Stimulated activated CD4-positive, alpha-beta T cell treated with anti-CD3 and anti-CD28 coated beads, Interleukin-15, amount 100 ng/mL, for 1 hour (primary cell): ENCODE measurements around the gene PCGF3.

Source experiments
- DNase-seq, 2 donors: peaks; one replicate each; pipeline ENCODE4 v3.0.0-alpha.2; 2020; ENCODE audit warnings: low read depth in 1 of 2, low spot score in 1 of 2

Gene PCGF3, protein sequence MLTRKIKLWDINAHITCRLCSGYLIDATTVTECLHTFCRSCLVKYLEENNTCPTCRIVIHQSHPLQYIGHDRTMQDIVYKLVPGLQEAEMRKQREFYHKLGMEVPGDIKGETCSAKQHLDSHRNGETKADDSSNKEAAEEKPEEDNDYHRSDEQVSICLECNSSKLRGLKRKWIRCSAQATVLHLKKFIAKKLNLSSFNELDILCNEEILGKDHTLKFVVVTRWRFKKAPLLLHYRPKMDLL

DNA sequence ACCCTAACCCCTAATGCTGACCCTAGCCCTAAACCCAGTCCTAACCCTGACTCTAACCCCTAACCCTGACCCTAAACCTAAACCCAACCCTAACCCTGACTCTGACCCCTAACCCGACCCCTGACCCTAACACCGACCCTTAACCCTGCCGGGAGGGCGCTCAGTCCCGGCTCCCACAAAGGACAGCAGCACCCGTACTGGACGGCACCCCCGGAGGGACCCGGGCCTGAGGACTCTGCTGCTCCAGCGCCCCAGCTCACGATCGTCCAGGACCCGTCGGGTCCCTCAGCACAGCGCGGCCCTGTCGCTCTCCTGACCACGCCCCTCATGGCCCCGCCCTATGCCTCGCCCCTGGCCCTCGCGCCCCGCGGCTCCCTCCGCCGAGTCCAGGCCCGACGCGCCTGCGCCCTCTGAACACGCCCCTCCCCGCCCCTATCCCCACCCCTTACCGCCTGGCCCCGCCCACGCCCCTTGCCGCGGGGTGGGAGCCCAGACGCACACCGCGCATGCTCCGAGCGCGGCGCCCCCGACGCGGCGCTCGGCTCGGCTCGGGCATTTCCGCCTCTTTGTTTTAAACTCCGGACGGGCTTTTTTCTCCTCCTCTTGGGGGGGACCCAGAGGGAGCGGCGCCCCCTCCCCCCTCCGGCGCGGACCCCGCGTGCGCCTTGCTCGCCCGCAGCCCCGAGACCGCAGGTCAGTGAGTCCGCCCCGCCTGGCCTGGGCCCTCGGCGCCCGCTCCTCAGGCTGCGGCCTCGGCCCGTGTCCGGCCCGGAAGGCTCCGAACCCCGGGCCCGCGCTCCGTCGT is at the start of gene PCGF3:
PCGF3 (plus strand) TSS at position 555 of the 805 bp plus-strand sequence. CDS start 27,849 bp downstream, outside the sequence.
- peak; percentile 94 to 98 for DNase-seq

DNA sequence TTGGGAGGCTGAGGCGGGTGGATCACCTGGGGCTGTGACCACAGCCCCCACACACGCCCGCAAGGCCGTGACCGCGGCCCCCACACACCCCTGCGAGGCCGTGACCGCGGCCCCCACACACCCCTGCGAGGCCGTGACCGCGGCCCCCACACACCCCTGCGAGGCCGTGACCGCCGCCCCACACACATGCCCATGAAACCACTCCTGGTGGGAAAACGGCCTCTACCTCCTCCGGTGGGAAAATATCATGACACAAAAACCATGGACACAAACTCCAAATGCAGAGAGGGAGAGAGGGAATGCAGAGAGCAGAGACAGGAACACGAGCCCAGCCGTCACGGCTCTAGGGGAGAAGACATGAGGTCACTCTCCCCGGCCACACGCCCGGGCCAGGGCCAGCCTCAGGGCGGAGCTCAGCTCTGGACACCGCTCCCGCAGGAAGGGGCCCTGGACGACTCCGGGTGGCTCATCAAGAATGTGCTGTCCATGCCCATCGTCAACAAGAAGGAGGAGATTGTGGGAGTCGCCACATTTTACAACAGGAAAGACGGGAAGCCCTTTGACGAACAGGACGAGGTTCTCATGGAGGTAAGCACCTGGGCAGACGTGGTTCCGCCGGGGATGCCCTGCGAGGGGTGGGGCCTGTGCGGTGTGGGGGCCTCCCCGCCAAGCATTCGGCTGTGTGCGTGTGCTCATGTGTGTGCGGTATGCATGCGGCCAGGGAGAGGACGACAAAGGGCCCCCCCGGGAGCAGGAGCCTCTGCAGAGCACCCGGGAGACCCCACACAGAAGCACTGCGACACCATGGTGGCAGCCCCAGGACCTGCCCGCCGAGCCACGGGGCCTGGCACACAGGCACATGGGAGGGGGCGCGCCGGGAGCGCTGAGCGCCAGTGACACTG is 48.9 kb upstream of the PCGF3 start:
- no peak for DNase-seq

DNA sequence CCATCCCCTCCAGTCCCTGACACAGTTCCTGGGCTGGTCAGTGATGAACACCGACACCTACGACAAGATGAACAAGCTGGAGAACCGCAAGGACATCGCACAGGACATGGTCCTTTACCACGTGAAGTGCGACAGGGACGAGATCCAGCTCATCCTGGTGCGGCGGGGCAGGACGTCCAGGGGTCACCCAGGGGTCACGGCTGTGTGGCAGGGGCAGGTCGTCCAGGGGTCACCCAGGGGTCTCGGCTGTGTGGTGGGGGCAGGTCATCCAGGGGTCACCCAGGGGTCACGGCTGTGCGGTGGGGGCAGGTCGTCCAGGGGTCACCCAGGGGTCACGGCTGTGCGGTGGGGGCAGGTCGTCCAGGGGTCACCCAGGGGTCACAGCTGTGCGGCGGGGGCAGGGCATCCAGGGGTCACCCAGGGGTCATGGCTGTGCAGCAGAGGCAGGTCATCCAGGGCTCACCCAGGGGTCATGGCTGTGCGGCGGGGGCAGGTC is 48.2 kb upstream of the PCGF3 start:
- no peak for DNase-seq

DNA sequence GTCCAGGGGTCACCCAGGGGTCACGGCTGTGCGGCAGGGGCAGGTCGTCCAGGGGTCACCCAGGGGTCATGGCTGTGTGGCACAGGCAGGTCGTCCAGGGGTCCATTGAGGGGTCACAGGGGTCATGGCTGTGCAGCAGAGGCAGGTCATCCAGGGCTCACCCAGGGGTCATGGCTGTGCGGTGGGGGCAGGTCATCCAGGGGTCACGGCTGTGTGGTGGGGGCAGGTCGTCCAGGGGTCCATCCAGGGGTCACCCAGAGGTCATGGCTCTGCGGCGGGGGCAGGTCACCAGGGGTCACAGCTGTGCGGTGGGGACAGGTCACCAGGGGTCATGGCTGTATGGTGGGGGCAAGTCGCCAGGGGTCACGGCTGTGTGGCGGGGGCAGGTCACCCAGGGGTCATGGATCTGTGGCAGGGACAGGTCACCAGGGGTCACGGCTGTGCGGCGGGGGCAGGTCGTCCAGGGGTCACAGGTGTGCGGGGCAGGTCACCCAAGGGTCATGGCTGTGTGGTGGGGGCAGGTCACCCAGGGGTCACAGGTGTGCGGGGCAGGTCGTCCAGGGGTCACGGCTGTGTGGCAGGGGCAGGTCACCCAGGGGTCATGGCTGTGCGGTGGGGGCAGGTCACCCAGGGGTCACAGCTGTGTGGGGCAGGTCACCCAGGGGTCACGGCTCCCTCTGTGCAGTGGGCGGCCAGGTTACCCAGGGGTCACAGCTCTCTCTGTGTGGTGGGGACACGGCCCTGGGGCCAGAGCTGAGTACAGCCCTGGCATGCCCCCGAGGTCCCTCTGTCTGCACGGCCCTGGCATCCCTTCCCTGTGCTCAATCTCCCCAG is 47.6 kb upstream of the PCGF3 start:
- no peak for DNase-seq

DNA sequence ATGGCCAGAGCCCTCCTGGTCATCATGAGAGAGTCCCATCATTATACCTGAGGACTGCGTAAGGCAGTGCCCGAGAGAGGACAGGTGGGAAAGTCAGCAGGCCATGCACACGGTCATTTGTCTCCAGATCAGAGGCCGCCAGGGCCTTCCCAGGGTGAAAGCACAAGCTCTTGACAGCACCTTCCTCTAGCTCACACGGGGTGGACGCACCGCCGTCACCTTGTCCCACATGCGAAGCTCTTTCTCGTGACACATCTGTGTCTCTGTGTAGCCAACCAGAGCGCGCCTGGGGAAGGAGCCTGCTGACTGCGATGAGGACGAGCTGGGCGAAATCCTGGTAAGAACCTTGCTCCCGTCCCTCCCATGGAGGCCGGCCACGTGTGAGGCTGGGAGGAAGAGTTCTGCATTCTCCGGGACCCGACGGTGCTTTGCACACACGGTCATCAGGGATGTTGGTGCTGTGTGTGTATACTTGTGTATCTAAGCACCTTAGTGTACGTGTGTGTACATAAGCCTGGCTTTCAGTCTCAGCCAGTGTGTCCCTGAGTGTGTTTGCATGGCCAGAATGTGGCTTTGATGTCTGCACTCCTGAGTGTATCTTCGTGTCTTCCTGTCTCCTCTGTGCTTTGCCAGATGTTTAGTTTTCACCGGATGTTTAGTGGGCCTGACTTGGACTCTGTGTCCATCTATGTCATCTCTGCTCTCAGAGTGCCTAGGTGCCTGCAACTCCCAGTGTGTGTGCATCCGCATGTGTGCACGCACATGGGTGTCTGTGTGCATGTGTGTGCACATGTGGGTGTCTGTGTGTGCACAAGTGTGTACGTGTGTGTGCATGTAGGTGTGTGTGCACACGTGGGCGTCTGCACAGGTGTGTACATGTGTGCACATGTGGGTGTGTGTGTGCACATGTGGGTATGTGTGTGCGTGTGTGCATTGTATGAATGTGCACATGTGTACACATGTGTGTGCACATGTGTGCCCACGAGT is 46.7 kb upstream of the PCGF3 start:
- no peak for DNase-seq

DNA sequence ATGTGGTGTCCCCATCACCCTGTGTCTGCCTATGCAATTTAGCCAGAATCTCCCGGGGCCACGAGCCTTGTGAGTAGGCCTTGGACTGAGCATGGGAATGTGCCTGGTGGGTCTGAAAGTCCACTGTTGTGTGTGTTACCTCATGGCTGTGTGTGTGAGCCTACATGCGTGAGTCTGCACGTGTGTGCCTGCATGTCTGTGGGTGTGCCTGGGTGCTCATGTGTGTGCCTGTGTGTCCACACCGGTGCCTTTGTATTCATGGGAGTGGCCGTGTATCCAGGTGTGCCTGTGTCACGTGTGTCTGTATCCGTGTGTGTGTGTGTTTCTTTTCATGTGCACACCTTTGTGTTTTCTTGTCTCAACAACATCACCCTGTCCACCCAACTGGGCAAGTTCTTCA is 45.8 kb upstream of the PCGF3 start:
- no peak for DNase-seq

DNA sequence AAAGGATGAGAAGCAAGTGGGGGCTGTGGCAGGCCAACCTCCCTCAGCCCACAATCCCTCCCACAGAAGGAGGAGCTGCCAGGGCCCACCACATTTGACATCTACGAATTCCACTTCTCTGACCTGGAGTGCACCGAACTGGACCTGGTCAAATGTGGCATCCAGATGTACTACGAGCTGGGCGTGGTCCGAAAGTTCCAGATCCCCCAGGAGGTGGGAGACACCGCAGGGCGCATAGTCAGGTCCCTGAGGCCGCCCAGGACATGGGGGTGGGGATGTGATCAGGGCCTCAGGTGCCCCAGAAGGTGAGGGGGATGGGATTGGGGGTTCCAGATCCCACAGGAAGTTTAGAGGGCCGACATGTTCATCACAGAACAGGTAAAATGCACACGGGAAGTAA is 45.2 kb upstream of the PCGF3 start:
- DNase-seq: no peak

DNA sequence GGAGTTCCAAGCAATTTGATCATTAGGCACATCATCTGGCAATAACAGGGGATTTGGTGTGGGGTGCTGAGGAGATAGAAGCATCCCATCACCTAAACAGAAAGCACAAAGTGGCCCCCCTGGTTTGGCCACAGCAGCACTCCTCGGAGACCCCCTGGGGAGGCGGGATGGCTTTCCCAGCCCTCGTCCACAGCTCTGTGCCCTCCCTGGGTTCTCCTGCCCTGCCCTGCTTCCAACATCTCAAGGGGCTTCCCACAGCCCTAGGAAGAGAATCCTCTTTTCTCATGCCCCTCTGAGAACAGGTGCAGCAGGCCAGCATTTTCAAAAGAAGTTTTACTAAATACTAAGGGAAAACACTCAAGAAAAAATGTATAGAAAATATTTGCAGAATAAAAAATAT is 44.4 kb upstream of the PCGF3 start:
- no peak for DNase-seq

DNA sequence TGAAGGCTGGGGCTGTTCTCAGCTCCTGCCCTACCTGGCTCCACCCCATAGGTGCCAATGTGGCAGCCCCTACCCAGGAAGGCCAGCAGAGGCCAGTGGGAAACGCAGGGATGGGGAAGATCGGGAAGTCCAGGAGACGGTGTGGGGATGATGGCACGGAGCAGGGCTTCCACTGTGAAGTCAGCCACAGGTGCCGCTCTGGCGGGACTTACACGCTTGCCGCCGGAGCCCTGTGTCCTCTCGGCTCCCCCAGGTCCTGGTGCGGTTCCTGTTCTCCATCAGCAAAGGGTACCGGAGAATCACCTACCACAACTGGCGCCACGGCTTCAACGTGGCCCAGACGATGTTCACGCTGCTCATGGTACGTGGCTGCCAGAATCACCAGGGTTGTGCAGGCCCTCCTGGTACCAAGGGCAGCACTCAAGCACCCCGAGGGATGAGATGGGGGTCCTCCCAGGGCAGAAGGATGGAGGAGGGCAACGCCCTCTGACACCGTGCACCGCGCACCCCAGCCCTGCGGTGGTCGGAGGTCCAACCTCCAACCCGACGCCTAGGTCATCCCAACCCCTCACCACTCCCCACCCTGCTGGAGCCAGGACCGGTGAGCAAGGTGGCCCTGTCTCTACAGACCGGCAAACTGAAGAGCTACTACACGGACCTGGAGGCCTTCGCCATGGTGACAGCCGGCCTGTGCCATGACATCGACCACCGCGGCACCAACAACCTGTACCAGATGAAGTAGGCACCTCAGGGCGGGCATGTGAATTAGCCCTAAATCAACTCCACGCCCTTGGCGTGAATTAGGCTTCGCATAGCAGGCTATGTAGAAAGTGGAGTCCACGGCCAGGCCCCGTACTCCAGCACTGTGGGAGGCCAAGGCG is 43.5 kb upstream of the PCGF3 start:
- no peak for DNase-seq

DNA sequence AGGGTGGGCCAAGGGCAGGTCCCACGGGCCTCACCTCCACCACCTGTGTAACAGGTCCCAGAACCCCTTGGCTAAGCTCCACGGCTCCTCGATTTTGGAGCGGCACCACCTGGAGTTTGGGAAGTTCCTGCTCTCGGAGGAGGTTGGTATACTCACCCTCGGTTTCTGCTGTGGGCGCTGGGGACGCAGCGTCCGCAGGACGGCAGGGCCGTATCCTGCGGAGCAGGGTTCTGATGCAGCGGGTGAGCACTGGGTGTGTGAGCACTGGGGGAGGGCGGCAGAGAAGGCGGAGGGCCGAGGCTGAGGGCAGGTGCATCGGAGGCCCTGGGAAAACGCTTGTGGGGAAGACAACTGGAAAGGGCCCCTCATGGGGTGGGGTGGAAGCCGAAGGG is 42.6 kb upstream of the PCGF3 start:
- no peak for DNase-seq

DNA sequence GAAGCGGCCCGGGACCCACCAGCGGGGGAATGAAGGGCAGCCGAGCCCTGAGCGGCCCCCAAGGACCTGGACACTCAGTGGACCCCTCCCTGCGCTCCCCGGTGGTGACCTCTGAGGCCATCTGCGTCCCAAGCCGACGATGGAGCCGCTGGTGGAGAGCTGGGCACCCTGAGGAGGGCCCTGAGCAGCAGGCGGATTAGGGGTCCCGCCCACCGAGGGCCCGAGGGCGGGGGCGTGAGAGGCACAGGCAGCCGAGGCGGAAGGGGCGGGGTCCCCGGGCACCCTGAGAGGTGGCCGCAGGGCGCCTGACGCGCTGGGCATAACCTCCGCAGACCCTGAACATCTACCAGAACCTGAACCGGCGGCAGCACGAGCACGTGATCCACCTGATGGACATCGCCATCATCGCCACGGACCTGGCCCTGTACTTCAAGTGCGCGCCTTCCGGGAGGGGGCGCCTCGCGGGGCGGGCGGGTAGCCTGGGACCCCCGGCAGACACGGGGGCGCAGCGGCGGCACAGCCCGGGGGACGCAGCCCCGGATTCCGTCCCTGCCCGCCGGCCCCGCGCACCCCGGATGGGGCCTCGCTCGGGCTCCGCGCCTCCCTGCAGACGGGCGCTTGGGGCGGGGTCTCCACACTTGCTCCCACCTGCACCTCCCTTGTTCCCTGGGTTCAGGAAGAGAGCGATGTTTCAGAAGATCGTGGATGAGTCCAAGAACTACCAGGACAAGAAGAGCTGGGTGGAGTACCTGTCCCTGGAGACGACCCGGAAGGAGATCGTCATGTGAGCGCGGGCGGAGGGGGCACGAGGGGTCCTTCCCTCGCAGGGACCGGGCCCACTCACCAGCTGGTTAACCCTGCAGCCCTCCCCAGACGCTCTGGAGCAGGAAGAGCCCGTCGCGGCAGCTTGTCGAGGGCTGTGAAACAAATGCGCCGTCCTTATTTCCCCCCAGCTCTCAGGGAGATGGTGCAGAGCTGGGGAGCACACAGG is 41.9 kb upstream of the PCGF3 start:
- DNase-seq: peak; percentile 52 to 65

DNA sequence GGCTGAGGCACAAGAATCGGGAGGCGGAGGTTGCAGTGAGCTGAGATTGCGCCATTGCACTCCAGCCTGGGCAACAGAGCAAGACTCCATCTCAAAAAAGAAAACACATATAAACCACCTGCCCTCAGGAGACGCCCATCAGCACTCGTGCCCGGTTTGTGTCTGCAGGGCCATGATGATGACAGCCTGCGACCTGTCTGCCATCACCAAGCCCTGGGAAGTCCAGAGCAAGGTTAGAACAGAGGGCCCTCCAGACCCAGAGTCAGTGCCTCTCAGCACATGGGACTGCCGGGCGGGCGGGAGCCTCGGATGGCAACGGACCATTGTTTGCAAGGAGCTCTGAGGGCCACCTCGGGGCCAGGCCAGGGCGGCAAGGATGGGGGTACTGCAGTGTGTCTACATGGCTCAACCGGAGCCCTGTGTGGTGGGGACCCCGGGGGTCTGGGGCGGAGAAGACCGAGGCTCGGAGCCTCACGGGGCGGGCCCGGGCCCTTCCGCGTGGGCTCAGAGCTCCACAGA is 40.9 kb upstream of the PCGF3 start:
- no peak for DNase-seq

DNA sequence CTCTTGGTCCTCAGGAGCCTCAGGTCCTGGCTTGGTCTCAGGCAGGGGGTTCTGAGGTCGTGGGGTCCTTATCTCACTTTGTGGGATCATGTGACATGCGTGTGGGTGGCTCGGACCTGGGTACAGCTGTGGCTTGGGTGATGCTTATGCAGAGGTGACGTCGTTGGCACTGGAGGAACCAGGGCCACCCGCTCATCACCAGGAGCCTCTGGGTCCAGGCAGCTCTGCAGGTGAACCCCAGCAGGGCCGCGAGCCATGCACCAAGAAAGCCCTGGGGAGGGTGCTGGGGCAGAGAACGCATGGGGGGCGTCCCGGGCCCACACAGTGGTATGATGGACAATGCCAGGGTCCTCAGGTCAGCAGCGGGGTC is 40.3 kb upstream of the PCGF3 start:
- no peak for DNase-seq

DNA sequence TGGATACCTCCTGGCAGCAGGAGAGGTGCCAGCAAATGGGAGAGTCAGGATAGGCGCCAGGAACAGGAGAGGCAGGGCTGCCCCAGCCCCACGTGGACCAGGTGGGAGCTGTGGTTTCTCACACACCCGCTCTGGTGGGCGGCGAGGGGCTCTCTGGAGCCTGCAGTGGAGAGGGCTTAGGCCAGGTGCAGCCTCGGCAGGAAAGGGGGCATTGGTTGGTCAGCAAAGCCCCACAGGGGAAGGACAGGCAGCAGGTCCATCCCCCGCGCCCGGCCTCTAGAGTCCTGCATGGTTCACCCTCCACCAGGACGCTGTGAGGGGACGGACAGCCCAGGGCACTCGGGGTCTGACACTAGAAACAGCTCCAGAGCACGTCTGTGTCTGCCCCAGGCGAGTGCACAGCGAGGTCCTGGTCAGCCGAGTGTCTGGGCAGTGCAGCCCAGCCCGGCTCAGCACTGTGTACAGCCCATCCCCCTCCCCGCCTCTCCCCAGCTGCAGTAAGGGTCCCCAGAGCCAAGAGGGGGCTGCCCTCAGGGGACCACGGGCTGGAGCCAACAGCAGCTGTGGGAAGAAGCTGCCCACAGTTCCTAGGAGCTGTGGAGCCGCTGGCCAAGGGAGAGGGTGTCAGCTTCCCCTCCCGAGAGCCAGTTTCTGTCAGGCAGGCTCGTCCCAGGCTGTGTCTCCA is 39.7 kb upstream of the PCGF3 start:
- DNase-seq: no peak

DNA sequence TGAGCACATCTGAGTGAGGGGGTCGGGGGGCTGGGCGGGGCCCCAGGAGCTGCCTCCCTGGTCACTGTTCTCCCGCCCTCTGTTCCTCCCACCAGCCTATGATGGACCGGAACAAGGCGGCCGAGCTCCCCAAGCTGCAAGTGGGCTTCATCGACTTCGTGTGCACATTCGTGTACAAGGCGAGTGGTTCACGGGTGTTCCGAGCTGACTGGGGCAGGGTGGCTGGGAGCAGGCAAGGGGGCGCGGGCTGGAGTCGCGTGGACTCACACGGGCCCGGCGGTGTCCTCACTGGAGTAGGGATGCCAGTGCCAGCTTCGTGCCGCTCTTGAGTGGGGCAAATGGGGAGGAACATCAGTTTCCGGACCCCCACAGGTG is 39.2 kb upstream of the PCGF3 start:
- DNase-seq: no peak

DNA sequence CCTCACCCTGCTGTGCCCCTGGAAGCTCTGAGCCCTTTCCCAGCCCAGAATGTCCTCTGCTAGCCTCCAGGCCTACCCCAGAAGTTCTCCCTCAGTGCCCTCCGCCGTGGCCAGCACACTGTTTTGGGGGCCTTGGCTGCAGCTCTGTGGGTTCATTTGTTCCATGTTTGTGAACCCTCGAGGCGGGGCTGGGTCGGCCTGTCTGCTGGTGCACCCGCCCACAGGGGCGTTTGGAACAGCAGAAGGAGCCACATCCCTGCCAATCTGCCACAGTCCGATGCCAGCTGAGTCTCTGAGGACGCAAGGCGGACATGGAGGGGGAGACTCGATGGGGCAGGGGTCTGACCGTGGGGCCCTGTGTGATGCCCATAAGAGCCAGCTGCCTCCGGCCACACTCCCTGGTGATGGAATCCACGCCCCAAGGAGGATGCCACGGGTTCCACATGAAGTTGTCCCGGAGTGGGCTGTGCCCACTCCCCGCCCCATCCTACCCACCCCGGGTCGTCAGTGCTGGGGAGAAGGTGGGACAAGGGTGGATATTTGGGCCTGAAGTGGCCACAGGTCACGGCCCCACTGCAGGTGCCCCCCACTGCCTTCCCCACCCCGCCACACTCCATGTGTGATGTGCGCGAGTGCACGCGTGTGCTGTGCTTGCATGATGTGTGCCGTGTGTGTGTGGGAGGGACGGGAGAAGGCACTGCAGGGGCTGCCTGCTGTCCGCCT is 38.6 kb upstream of the PCGF3 start:
- DNase-seq: no peak
